NCI-H460 (cell line): Measurements from ENCODE around the gene TMEM156. TPM values are rescaled to one million over a fixed set of nuclear protein-coding genes. Genes with fewer than 3 reads are reported as not detected.
A peak's percentile ranks its signal among the peaks of the same experiment; 100 is the strongest.

Experiments
- DNase-seq: peaks from one replicate; pipeline ENCODE4 v3.0.0-alpha.2; 2016; ENCODE audit warnings: low read depth; ENCODE audit errors: extremely low read depth
- polyA plus RNA-seq: library from polyadenylated mRNA; depleted of rRNA; stranded (reverse); fragments of >200 nt; gene quantifications from 2 replicates; pipeline ENCODE4 v1.2.3, GENCODE V29; 2014; cell fraction: nucleus; rRNA removed
- total RNA-seq: library from RNA; depleted of rRNA; stranded (reverse); fragments of >200 nt; shearing (Covaris generic); gene quantifications from 2 replicates; pipeline ENCODE4 v1.2.3, GENCODE V29; 2014; rRNA removed

The TMEM156 gene
- total RNA-seq = 5.8 and 7.2 TPM in 2 replicates
- polyA plus RNA-seq = 3.7 and 4.4 TPM in 2 replicates

- DNase-seq = no peak
Observed at GRCh38 chr4:39032218-39033085, at the start of gene TMEM156. TSS of gene TMEM156 (minus strand) at chr4:39032409. CDS start at chr4:39032313, 96 bp downstream.

GRCh38 chr4:39078829-39079228, 46.6 kb upstream of the TMEM156 start:
- DNase-seq = no peak

- no peak for DNase-seq
Observed at GRCh38 chr4:39068907-39069306, 36.7 kb upstream of the TMEM156 start.

- DNase-seq = no peak
Observed at GRCh38 chr4:39067451-39067850, 35.2 kb upstream of the TMEM156 start.

DNA sequence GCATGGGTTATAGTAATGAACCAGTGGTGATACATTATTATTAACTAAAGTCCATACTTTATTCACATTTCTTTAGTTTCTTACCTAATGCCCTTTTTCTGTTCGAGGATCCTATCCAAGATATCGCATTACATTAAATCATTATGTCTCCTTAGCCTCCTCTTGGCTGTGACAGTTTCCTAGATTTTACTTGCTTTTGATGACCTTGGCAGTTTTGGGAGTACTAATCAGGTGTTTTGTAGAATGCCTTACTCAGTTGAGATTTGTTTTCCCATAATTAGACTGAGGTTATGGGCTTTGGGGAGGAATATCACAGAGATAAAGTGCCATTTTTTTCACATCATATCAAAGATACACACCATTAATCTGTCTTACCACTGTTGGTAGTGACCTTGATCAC, 34.8 kb upstream of the TMEM156 start:
- no peak for DNase-seq

GRCh38 chr4:39066371-39066770, 34.2 kb upstream of the TMEM156 start:
- no peak for DNase-seq

GRCh38 chr4:39063430-39063829, 31.2 kb upstream of the TMEM156 start:
- no peak for DNase-seq

DNA sequence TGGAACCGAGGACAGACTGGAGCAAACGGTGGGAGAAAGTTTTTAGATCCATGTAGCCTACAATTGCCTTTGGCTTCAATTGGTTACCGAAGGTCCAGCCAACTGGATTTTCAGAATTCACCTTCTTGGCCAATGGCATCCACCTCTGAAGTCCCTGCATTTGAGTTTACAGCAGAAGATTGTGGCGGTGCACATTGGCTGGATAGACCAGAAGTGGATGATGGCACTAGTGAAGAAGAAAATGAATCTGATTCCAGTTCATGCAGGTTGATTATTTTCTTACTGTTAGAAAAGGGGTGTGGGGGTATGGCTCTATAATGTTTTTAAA, 30.5 kb upstream of the TMEM156 start:
- DNase-seq = no peak

- no peak for DNase-seq
Observed at GRCh38 chr4:39062094-39062769, 30.0 kb upstream of the TMEM156 start, which contains the start of gene KLHL5. TSS of gene KLHL5 (plus strand) at chr4:39062232. CDS start at chr4:39062653, 421 bp downstream.

DNA sequence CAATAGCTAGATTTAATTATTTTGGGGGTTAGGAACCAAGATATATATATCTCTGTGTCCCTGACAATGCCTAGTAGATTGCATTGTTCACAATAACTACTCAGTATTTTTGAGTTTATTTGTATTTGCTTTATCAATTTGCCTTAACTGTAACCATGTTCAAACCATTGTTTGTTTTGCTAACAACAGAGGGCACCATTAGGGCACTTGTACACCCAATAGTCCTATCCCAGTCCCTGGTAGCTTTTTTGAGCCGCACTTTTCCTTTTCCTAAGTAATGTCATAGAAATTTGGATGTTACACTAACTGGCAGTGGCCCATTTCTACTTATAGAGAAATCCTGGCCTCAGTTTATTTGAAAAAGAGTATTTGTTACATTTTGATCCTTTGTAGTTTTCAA, 29.2 kb upstream of the TMEM156 start:
- no peak for DNase-seq

- no peak for DNase-seq
Observed at GRCh38 chr4:39056023-39056422, 23.8 kb upstream of the TMEM156 start.

DNA sequence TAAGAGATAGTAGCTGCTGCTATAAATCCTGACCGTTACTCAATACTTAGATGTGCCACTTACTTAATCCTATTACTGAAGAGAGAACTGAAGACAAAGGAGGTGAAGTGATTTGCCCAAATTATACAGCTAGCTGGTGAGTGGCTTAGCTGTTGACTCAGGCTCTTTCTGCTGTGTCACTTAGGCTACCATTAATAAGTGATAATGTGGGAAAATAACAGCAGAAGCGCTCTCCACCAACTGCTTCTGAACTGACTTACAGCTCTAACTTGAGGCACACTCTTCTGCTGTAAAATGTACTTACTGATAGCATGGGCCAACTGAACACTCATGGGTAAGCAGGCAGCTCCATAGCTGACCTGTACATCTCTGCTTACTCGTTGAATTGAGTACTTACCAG, 22.3 kb upstream of the TMEM156 start:
- no peak for DNase-seq

- DNase-seq = no peak
Observed at GRCh38 chr4:39053983-39054382, 21.8 kb upstream of the TMEM156 start.

GRCh38 chr4:39051492-39051891, 19.3 kb upstream of the TMEM156 start:
- DNase-seq = no peak

DNA sequence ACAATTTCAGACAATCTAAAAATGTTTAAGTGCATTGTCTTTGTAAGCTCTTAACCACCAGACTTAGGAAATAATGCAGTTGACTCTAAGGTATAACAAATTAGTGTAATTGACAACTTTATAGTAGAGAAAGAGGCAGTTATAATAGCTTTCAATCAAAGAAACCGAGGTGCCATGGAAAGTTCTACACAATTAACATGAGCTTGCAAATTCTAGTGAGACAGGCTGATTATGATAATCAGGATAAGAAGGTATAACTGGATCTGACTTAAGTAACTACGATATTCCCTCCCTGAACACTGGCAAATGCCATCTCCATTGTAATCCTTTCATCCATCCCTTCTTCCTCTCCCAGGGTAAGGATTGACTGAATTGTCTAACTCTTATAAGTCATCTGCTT, 18.4 kb upstream of the TMEM156 start:
- no peak for DNase-seq

GRCh38 chr4:39048311-39048710, 16.1 kb upstream of the TMEM156 start:
- no peak for DNase-seq

DNA sequence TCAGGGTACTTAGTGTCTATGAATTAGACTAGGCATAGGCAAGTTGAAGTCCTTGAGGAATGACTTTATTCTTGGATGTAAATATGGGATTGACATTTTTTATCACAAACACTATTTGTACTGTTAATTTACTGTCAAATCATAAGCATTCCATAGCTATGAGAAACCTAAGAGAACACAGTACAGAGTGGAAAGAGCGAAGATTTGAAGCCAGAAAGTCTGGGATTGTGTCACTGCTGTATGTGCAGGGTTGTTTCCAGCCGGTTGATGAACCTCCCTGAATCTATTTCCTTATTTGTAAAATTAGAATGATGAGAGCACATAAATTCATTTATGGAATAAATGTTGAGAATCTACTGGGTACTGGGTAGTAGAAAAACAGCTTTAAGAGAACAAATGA, 15.5 kb upstream of the TMEM156 start:
- no peak for DNase-seq

DNA sequence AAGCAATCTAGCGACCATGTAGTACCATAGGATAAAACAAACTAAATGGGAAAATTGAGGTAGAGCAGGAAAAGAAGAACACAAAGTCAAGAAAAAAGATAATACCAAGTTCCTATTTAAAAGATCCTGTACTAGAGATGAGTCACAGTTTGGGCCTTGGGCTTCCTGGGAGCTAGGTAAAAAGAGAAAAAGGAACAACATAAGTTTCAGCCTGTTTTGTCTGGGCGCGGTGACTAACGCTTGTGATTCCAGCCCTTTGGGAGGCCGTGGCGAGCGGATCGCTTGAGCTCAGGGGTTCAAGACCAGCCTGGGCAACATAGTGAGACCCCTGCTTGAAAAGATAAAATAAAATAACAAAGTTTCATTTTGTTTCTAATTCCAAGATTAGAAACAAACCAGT, 14.0 kb upstream of the TMEM156 start:
- no peak for DNase-seq

DNA sequence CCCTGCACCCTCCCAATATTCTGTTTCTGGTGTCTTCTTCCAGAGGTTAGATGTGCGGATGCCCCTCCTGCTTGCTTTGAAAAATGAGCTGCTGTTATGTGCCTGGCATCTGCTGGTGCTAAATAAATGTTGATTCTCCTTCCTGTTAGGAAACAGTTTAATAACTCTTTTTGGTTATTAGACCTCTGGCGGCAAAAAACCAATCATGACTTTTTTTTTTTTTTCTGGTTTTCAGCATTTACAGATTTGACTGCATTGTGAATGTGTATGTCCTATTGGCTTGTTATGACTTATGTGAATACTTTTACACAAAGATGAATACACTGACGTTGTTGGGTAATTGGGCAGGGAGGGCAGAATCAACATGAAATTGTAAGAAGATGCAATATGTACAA, 13.6 kb upstream of the TMEM156 start:
- no peak for DNase-seq

- no peak for DNase-seq
Observed at GRCh38 chr4:39044956-39045826, 13.0 kb upstream of the TMEM156 start.

GRCh38 chr4:39044364-39044955, 12.3 kb upstream of the TMEM156 start:
- DNase-seq = peak; percentile 82
